Right renal cortex interstitium (tissue), 3 donors: ENCODE measurements around the gene POPDC3. TPM values are rescaled to one million over a fixed set of nuclear protein-coding genes. Genes with fewer than 3 reads are reported as not detected.

Source experiments
- polyA plus RNA-seq, 3 donors: library from polyadenylated mRNA; unstranded; fragments of 120-200 nt; gene quantifications; one replicate each; pipeline ENCODE4 v1.2.1, GENCODE V29; 2013; ENCODE audit not compliant: insufficient read length in 3 of 3

POPDC3 gene
- polyA plus RNA-seq, 3 donors, result 0.26 to 0.52 (median 0.43) TPM

Other genes starting within 250 kb of the POPDC3 start
- gene LIN28B, start 222.9 kb downstream of the POPDC3 start, polyA plus RNA-seq, result under 1 TPM; 0.11 to 0.40 (median 0.14) TPM
- 10 to 100 TPM; 35.8 to 38.5 (median 38.0) TPM for gene PREP, start 223.1 kb upstream of the POPDC3 start, polyA plus RNA-seq